HG03520 (cell line): Measurements from ENCODE around the gene RPS23.

Experiments used
- ATAC-seq: cut with Tn5 transposase; IDR thresholded peaks from one replicate; pipeline ENCODE4 v1.9.1; 2021; ENCODE audit warnings: mild to moderate bottlenecking, moderate library complexity; ENCODE audit not compliant: unreplicated experiment

Gene RPS23

DNA sequence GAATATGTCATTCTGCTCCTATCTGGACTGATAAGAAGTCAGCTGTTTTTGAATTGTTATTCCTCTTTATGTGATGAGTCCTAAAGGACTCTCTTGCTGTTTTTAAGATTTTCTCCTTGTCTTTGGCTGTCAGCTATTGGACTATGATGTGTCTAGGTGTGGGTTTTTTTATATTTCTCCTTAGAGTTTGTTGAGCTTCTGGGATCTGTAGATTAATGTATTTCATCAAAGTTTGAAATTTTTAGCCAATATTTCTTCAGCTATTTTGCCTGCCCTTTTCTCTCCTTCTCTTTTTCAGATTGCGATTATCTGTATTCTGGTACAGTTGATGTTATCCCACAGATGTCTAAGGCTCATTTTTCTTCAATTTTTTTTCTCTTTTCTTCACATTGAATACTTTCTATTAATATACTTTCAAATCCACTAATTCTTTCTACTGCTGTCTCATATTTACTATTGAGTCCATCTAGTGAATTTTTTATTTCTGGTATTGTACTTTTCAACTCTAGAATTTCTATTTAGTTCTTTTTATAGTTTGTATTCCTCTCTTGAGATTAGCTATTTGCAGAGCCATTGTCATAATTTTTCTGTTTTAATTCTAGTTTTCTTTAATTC lies 31.1 kb downstream of the RPS23 start:
- no peak for ATAC-seq

GRCh38 chr5:82244854-82245635 lies 33.1 kb downstream of the RPS23 start:
- ATAC-seq = no peak

GRCh38 chr5:82244151-82244550 lies 34.0 kb downstream of the RPS23 start:
- ATAC-seq = no peak

DNA sequence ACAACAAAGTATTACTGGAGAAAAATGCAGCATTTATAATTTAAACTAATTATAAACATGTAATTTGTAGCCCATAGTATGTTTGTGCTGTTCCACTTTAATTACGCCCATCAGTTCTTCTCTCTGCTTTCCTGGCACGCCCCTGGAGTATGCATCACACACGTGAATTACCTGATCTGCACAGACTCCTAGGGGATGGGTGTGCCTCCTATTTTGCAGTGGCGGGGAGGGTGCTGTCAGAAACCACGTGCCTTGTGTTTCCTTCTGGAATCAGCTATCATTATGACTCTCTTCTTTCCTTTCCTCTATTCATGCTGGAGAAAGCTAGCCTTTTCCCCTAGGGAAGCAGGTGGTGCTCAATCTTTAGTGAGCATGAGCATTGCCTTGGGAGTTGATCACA lies 43.3 kb downstream of the RPS23 start:
- no peak for ATAC-seq

DNA sequence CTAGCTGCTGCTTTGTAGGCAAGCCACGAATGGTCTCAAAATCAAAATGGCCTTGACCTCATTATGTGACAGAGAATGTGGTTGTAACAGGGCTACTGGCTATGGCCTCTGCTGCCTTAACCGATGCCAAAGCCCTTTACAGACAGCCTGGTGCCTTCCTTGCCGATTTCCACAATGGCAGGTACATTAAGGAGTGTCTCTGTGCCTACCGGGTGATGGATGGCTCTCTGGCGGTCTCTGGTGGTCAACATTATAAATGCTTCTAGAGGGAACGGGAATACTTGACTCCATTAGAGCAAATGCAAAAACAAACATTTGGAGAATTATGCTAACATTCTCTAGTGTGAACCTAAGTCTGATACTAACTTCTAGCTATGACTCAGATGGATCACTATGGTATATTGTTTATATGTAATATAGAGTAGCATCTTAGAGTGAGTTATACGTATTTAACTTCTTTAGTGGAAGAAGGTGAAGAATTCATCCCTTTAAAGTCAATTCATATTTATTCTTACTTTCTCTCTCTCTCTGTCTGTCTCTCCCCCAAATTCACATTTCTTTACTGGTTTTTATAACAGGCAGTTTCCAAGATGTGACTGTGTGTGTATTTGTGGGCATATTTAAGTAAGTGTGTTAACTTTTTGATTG lies 52.5 kb downstream of the RPS23 start:
- ATAC-seq = peak; percentile 88
